DOHH2 (cell line): Measurements from ENCODE around the gene ARHGEF4.

Experiments
- H3F3A ChIP-seq: fragments of 200-600 bp; sonication (generic), shearing (Covaris generic); 2 replicates; pipeline ENCODE4 v1.6.0; 2016; ENCODE audit warnings: antibody characterized with exemption, mild to moderate bottlenecking; ENCODE audit not compliant: control insufficient read depth, insufficient read depth
- H3K27ac ChIP-seq: fragments of 200-600 bp; sonication (generic); 2 replicates; pipeline ENCODE4 v1.5.1; 2014; ENCODE audit warnings: low read depth, mild to moderate bottlenecking, low read length, moderate library complexity
- H3K27me3 ChIP-seq: fragments of 200-600 bp; sonication (generic); 2 replicates; pipeline ENCODE4 v1.6.1; 2014; ENCODE audit warnings: mild to moderate bottlenecking, low read length, mixed read lengths; ENCODE audit not compliant: control insufficient read depth
- H3K36me3 ChIP-seq: fragments of 200-600 bp; sonication (generic); 2 replicates; pipeline ENCODE4 v1.6.1; 2014; ENCODE audit warnings: mild to moderate bottlenecking, low read length, moderate library complexity, mixed read lengths; ENCODE audit not compliant: control insufficient read depth
- H3K4me1 ChIP-seq: fragments of 200-600 bp; sonication (generic); 2 replicates; pipeline ENCODE4 v1.6.1; 2014; ENCODE audit warnings: mild to moderate bottlenecking, low read length, mixed read lengths; ENCODE audit not compliant: control insufficient read depth
- H3K4me2 ChIP-seq: fragments of 200-600 bp; sonication (generic); 2 replicates; pipeline ENCODE4 v1.6.0; 2014; ENCODE audit warnings: mild to moderate bottlenecking, low read length, moderate library complexity
- H3K4me3 ChIP-seq: fragments of 200-600 bp; sonication (generic); 2 replicates; pipeline ENCODE4 v1.5.1; 2014; ENCODE audit warnings: mild to moderate bottlenecking, low read length, mixed read lengths
- H3K79me2 ChIP-seq: fragments of 200-600 bp; sonication (generic); 2 replicates; pipeline ENCODE4 v1.6.1; 2014; ENCODE audit warnings: mild to moderate bottlenecking, low read length, mixed read lengths; ENCODE audit not compliant: control insufficient read depth
- H3K9me2 ChIP-seq: fragments of 200-600 bp; sonication (generic); replicated peaks from 2 replicates; pipeline ENCODE4 v1.6.1; 2014; ENCODE audit warnings: mild to moderate bottlenecking, low read length, mixed read lengths; ENCODE audit not compliant: control insufficient read depth
- H3K9me3 ChIP-seq: fragments of 200-600 bp; sonication (generic); 2 replicates; pipeline ENCODE4 v1.6.1; 2014; ENCODE audit warnings: antibody characterized with exemption, low read length, mixed read lengths; ENCODE audit not compliant: control insufficient read depth, insufficient read depth
- H4K20me1 ChIP-seq: fragments of 200-600 bp; sonication (generic); 2 replicates; pipeline ENCODE4 v1.6.0; 2014; ENCODE audit warnings: low read depth, mild to moderate bottlenecking, antibody characterized with exemption, low read length, moderate library complexity; ENCODE audit not compliant: control insufficient read depth, insufficient read depth
- CTCF ChIP-seq: fragments of 200-600 bp; sonication (generic); IDR thresholded peaks from one replicate; pipeline ENCODE4 v1.5.1; 2014; ENCODE audit warnings: antibody characterized with exemption, mild to moderate bottlenecking, low read depth, low read length; ENCODE audit not compliant: poor library complexity, severe bottlenecking
- EZH2phosphoT487 ChIP-seq: fragments of 200-600 bp; sonication (generic); IDR thresholded peaks from 2 replicates; pipeline ENCODE4 v1.6.1; 2017; ENCODE audit warnings: borderline replicate concordance, mild to moderate bottlenecking, antibody characterized with exemption, low read length, moderate library complexity, mixed read lengths

ARHGEF4 gene

GRCh38 chr2:131039908-131040660 lies 203.4 kb downstream of the ARHGEF4 start:
- H3F3A ChIP-seq: no peaks in the 10 kb centered on the region
- H3K4me3 ChIP-seq: no peak overlapping the region
- H3K9me2 ChIP-seq: no peaks in the 10 kb centered on the region
- H3K27ac ChIP-seq: no peak overlapping the region
- no peaks in the 10 kb centered on the region for H4K20me1 ChIP-seq
- H3K9me3 ChIP-seq: no peaks in the 10 kb centered on the region
- no peak overlapping the region for H3K4me2 ChIP-seq
- no peaks in the 10 kb centered on the region for H3K79me2 ChIP-seq
- no peaks in the 10 kb centered on the region for H3K4me1 ChIP-seq
- no peaks in the 10 kb centered on the region for H3K27me3 ChIP-seq
- TF ChIP-seq CTCF (no peak), EZH2phosphoT487 (no peak)
- H3K36me3 ChIP-seq: no peaks in the 10 kb centered on the region

GRCh38 chr2:131040661-131041401 lies 204.1 kb downstream of the ARHGEF4 start:
- Histone ChIP-seq H3K4me1 (no peaks in the 10 kb centered on the region), H3F3A (no peaks in the 10 kb centered on the region), H4K20me1 (no peaks in the 10 kb centered on the region), H3K4me2 (no peak overlapping the region), H3K4me3 (no peak overlapping the region), H3K9me2 (no peaks in the 10 kb centered on the region), H3K27ac (no peak overlapping the region), H3K9me3 (no peaks in the 10 kb centered on the region), H3K79me2 (no peaks in the 10 kb centered on the region), H3K27me3 (no peaks in the 10 kb centered on the region), H3K36me3 (no peaks in the 10 kb centered on the region)
- TF ChIP-seq EZH2phosphoT487: no peak
- TF ChIP-seq CTCF: no peak

DNA sequence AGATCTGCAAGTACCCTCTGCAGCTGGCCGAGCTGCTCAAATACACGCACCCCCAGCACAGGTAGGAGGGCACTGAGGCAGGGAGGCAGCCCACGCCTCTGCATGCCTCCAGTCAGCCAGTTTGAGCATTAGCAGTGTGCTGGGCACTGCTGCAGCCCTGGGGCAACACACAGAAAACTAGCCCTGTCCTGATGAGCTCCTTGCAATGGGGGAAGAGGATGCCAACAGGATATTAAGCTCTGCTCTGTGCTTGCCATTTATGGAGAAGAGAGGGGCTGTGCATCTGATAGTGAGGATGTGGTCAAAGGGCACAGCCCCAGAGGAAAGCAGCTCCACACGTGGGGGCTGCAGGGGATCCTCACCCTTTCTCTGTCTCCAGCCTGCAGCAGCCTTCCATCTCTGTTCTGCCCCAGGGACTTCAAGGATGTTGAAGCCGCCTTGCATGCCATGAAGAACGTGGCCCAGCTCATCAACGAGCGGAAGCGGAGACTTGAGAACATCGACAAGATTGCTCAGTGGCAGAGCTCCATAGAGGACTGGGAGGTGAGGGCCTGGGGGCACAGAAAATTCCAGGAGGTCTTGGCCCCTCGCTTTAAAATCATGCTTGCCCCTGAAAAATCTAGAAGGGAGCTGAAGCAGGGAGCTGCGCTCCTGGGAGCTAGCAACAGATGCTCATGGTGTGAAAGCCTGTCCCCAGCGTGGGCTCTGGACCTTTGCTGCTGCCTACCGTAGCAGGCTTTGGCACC lies 204.9 kb downstream of the ARHGEF4 start:
- Histone ChIP-seq H3K79me2 (no peaks in the 10 kb centered on the region), H3K4me2 (no peak overlapping the region), H3K27ac (no peak overlapping the region), H3K36me3 (0 out of 2 replicates have a peak, but pooled peaks cover under 1% of the 10 kb centered on the region), H4K20me1 (no peaks in the 10 kb centered on the region), H3F3A (no peaks in the 10 kb centered on the region), H3K9me2 (no peaks in the 10 kb centered on the region), H3K27me3 (no peaks in the 10 kb centered on the region), H3K9me3 (no peaks in the 10 kb centered on the region), H3K4me3 (no peak overlapping the region), H3K4me1 (no peaks in the 10 kb centered on the region)
- TF ChIP-seq EZH2phosphoT487 (no peak), CTCF (no peak)
